ENCODE measurements around the gene PLCL2. TPM values are rescaled to one million over a fixed set of nuclear protein-coding genes. Genes with fewer than 3 reads are reported as not detected.

The PLCL2 gene
- total RNA-seq, 1 donor from 2014 or later, result 5.6 TPM

- H3K27me3 ChIP-seq, result no peaks in the 10 kb centered on the region
- DNase-seq (ENCODE audit: extremely low spot score in 2 of 2), result no peak
- intact Hi-C loops (cut with DNase I), result no loop called here
- H3K4me3 ChIP-seq, result no peak overlapping the region
- no peaks in the 10 kb centered on the region for H3K36me3 ChIP-seq
- no peaks in the 10 kb centered on the region for H3K9me3 ChIP-seq
- no peaks in the 10 kb centered on the region for H3K4me1 ChIP-seq
- TF ChIP-seq CTCF (IDR thresholded peaks at IDR 0.05) (no peak), POLR2AphosphoS5 (IDR thresholded peaks at IDR 0.05; ENCODE audit: insufficient read depth in 1 of 2, low read depth in 1 of 2) (no peak), POLR2A (IDR thresholded peaks at IDR 0.05) (no peak)
- H3K27ac ChIP-seq, result no peak overlapping the region
Measured at GRCh38 chr3:16999871-17000270, 115.1 kb downstream of the PLCL2 start.

DNA sequence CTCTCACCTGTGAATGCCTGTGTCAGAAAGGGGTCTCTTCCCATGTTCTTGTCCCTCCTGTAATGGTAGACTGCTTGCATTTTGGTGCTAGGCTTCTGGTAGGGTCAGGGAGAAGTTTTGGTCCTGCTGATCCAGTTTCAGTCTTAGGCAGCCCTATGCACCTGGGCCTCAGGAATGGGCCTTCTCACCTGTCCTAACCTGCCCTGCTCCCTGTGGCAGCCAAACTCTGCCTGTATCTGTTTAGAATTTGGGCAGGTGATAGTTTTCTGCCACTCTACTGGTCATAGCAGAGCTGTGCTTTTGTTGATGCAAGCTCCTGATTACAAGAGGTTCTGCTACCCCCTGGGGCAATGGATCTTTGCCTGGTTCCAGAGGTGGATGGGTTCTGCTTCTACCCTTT lies 118.7 kb downstream of the PLCL2 start:
- H3K27me3 ChIP-seq, result no peaks in the 10 kb centered on the region
- H3K9me3 ChIP-seq, result no peaks in the 10 kb centered on the region
- no peak overlapping the region for H3K27ac ChIP-seq
- TF ChIP-seq CTCF (IDR thresholded peaks at IDR 0.05), result no peak
- TF ChIP-seq POLR2A (IDR thresholded peaks at IDR 0.05), result no peak
- no peak for TF ChIP-seq POLR2AphosphoS5 (IDR thresholded peaks at IDR 0.05; ENCODE audit: insufficient read depth in 1 of 2, low read depth in 1 of 2)
- H3K36me3 ChIP-seq, result no peaks in the 10 kb centered on the region
- intact Hi-C loops (cut with DNase I), result no loop called here
- no peaks in the 10 kb centered on the region for H3K4me1 ChIP-seq
- no peak for DNase-seq (ENCODE audit: extremely low spot score in 2 of 2)
- H3K4me3 ChIP-seq, result no peak overlapping the region

DNA sequence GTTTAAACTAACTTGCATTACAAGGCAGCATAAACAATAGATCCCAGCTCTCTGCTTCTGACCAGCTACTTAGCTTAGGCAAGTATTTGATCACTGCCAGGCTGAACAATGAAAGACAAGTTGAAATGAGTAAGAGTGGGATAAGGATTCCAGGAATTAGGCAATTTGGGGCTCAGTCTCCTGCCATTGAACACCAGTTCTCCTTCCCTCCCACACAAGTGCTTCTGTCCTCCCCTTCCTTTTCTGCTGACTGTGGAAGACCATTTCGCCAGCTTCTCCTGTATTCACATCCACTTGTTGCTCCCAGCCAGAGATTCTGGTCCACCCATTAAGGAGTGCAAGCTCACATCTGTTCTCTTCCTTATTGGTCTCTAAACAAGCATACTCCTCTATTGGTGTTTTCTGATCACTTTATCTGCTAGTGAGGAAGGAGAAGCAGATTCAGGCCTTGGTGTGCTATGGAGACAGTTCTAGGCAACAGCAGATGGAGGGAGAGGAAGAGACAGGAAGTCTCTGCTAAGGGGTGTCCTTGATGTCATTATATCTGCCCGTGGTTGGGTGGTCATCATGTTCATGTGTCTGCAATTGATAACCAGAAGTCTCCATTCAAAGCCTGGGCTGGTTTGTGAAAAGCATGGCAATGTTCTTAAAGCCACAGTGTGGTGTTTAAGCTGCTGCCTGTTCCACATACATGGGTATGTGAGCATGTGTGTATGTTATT lies 121.5 kb downstream of the PLCL2 start:
- no peaks in the 10 kb centered on the region for H3K4me1 ChIP-seq
- H3K27me3 ChIP-seq, result no peaks in the 10 kb centered on the region
- TF ChIP-seq POLR2AphosphoS5 (IDR thresholded peaks at IDR 0.05; ENCODE audit: insufficient read depth in 1 of 2, low read depth in 1 of 2) (no peak), CTCF (IDR thresholded peaks at IDR 0.05) (no peak), POLR2A (IDR thresholded peaks at IDR 0.05) (no peak)
- intact Hi-C loops (cut with DNase I), result no loop called here
- H3K4me3 ChIP-seq, result no peak overlapping the region
- H3K36me3 ChIP-seq, result no peaks in the 10 kb centered on the region
- no peaks in the 10 kb centered on the region for H3K9me3 ChIP-seq
- no peak for DNase-seq (ENCODE audit: extremely low spot score in 2 of 2)
- H3K27ac ChIP-seq, result no peak overlapping the region

DNA sequence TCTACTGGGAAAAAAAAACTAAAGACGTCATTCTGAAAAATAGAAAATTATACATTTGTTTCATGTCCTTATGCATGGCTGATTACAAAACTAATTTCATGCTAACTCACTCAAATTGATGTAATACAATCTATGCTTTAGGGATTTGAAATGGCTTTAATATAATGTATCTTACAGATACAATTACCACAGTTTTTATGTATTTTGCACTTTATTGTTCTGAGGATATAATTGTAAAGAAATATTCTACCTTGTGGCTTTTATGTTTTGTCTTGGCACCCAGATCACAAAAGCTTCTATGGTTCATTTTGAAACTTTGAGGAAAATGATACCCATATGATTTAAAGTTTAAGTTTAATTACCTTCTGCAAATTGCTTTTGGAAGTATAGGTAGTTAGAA lies 122.5 kb downstream of the PLCL2 start:
- H3K27ac ChIP-seq, result no peak overlapping the region

More for the DNA sequence above, 122.5 kb downstream of the PLCL2 start:
- Histone ChIP-seq H3K4me1 (no peaks in the 10 kb centered on the region), H3K27me3 (no peaks in the 10 kb centered on the region), H3K36me3 (no peaks in the 10 kb centered on the region), H3K4me3 (no peak overlapping the region), H3K9me3 (no peaks in the 10 kb centered on the region)
- TF ChIP-seq POLR2A (IDR thresholded peaks at IDR 0.05) (no peak), POLR2AphosphoS5 (IDR thresholded peaks at IDR 0.05; ENCODE audit: insufficient read depth in 1 of 2, low read depth in 1 of 2) (no peak), CTCF (IDR thresholded peaks at IDR 0.05) (no peak)
- intact Hi-C loops (cut with DNase I), result no loop called here
- no peak for DNase-seq (ENCODE audit: extremely low spot score in 2 of 2)

All from vagina (tissue), 2 donors.